Neuron (in vitro differentiated cells): ENCODE measurements around the gene PIEZO2.

Experiments used
- H2AFZ ChIP-seq: one replicate; pipeline ENCODE4 v1.6.1; 2013; ENCODE audit warnings: low read depth, mild to moderate bottlenecking, inconsistent platforms, low read length, moderate library complexity
- H3K27me3 ChIP-seq: one replicate; pipeline ENCODE4 v1.6.1; 2013; ENCODE audit warnings: low read length; ENCODE audit not compliant: insufficient read depth
- H3K36me3 ChIP-seq: one replicate; pipeline ENCODE4 v1.6.1; 2013; ENCODE audit warnings: low read length; ENCODE audit not compliant: insufficient read depth
- H3K4me1 ChIP-seq: one replicate; pipeline ENCODE4 v1.6.1; 2013; ENCODE audit warnings: low read length; ENCODE audit not compliant: insufficient read depth
- H3K4me3 ChIP-seq: 2 replicates; pipeline ENCODE4 v1.5.1; 2013; ENCODE audit warnings: mild to moderate bottlenecking, low read length, moderate library complexity
- H3K9me3 ChIP-seq: one replicate; pipeline ENCODE4 v1.6.1; 2013; ENCODE audit warnings: low read length

PIEZO2 gene

DNA sequence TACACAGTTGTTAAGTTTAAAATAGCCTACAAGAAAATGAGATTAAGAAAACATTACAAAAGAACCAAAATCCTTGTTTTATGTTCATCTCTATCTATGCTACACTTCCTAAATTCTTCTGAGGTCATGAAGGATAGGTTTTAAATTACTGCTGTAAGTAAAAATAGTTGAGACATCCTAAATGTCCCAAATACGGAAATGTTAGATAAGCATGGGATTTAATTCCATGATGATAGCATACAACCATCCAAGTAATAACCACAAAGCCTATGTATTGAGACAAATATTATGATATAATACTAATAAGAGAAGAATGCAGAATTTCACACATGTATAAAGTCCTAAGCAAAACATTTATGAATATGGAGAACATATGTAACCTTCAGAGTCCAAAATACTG lies 34.1 kb downstream of the PIEZO2 start:
- Histone ChIP-seq H3K36me3 (no peaks in the 10 kb centered on the region), H3K4me3 (no peak overlapping the region), H3K27me3 (no peaks in the 10 kb centered on the region), H3K9me3 (no peaks in the 10 kb centered on the region), H3K4me1 (no peaks in the 10 kb centered on the region), H2AFZ (no peak overlapping the region)

DNA sequence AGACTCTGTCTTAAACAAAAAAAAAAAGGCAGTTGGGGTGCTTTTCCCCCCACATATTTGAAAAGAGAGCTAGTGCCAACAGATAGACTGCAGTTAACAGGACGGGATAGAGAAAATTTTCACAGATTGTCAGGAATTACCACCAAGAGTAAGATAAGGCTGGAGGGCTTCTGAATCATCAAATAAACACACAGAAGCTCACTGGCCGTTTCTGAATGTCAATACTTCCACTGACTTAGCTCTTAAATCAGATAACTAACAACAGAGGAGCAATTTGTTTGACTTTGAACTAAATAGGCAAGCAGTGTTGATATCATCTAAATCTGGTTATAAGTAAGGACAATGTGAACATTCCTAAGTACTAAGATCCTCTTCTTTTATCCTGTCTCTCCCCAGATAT lies 34.7 kb downstream of the PIEZO2 start:
- Histone ChIP-seq H3K4me1 (no peaks in the 10 kb centered on the region), H3K4me3 (no peak overlapping the region), H2AFZ (no peak overlapping the region), H3K27me3 (no peaks in the 10 kb centered on the region), H3K36me3 (no peaks in the 10 kb centered on the region), H3K9me3 (no peaks in the 10 kb centered on the region)

DNA sequence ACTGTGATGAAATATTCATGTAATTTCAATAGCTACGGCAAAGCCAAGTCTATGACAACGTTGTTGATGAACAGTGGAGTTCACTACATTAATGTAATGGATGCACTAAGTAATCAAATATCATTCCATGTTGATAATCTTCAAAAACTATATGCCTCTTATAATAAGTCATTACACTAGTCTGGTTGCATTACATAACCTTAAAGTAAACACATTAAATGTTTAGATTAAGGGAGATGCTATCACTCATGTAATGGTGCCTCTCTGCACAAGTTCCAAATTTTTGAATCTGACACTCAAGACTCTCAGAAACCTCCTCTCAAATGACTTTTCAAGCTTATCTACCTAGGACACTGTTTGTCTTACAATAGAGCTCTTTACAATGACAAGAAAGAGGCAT lies 35.4 kb downstream of the PIEZO2 start:
- H3K9me3 ChIP-seq, result no peaks in the 10 kb centered on the region
- no peaks in the 10 kb centered on the region for H3K27me3 ChIP-seq
- H3K4me3 ChIP-seq, result no peak overlapping the region
- H2AFZ ChIP-seq, result no peak overlapping the region
- H3K36me3 ChIP-seq, result no peaks in the 10 kb centered on the region
- H3K4me1 ChIP-seq, result no peaks in the 10 kb centered on the region

DNA sequence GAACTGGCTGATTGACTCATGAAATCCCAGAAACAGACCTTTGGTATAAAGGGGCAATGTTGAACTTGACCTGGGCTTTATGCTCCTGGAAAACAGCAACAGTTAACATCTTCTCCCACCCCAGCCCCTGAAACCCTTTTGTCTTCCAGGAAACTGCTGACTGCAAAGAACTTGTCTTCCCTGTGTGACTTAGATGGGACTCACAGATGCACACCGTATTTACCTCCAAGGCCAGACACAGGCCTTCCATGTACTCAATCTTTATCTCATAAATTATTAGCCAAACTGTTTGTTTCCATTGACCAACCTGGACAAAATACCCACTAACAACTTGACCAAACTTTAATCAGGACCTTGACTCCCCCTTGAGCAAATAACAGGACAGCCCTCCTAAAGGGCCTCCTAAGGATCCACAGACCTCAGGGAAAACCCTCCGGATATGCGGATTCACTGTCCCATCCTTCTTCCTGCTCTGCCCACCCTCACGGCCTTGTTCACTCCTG lies 36.3 kb downstream of the PIEZO2 start:
- H3K36me3 ChIP-seq, result no peaks in the 10 kb centered on the region
- H2AFZ ChIP-seq, result no peak overlapping the region
- H3K9me3 ChIP-seq, result no peaks in the 10 kb centered on the region
- H3K4me1 ChIP-seq, result no peaks in the 10 kb centered on the region
- no peak overlapping the region for H3K4me3 ChIP-seq
- no peaks in the 10 kb centered on the region for H3K27me3 ChIP-seq

DNA sequence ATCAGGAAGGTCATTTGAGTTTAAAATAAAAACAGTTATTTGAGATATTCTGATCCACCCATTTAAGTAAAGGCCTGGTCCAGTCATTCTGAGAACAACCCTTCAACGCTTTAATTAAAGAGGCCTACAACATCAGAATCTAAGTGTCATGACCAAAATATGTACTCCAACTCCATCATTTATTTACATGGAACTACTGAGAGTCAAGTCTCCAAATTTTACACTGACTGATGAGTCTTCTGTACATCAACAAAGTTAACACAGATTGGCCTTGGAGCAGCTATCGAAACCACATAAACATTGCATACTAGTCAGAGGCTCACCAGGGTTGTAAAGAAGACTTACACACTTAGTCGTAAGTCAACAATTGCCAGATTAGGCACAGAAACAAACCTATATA lies 37.1 kb downstream of the PIEZO2 start:
- H3K9me3 ChIP-seq, result no peaks in the 10 kb centered on the region

DNA sequence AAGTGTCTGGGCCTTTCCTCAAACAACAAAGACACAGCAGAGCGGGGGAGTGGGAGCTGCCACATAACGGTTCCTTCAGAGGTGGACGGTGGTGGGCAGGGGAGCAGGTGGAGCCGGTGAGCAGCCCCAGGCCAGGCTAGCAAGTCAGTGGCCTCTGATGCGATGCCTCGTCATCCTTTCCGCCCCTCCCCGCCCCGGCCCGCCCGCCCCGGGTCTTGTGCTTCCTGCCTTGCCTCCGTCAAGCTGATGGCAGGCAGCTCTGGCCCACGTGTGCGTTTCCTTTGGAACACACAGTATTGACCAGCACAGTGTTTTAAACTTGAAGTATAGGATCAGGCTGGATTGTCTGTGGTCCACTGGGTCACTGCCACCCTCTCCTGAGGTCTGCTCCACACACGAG lies 38.9 kb downstream of the PIEZO2 start:
- Histone ChIP-seq H3K9me3 (no peaks in the 10 kb centered on the region), H2AFZ (no peak overlapping the region), H3K4me3 (no peak overlapping the region), H3K4me1 (no peaks in the 10 kb centered on the region), H3K27me3 (no peaks in the 10 kb centered on the region), H3K36me3 (no peaks in the 10 kb centered on the region)

More for the DNA sequence above, 37.1 kb downstream of the PIEZO2 start:
- Histone ChIP-seq H3K36me3 (no peaks in the 10 kb centered on the region), H3K27me3 (no peaks in the 10 kb centered on the region), H2AFZ (no peak overlapping the region), H3K4me1 (no peaks in the 10 kb centered on the region), H3K4me3 (no peak overlapping the region)

DNA sequence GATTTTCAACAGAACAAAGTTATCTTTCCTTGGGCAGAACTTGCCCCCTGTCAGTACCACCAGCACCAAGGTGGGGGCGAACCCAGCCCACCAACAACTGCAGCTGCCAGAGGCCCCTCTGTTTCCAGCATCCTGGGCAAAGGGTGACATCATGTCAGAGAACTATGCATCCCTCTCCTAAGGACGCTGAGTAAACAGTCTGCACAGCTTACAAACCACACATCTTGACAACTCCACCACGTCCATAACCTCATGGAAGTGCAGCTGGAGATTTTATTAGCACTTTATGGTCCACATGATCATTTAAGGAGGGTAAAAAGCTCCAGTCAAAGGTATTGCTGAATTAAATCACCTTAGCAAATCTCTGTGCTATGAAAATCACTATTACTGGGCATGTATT lies 40.4 kb downstream of the PIEZO2 start:
- no peaks in the 10 kb centered on the region for H3K27me3 ChIP-seq
- no peaks in the 10 kb centered on the region for H3K4me1 ChIP-seq
- no peaks in the 10 kb centered on the region for H3K9me3 ChIP-seq
- no peaks in the 10 kb centered on the region for H3K36me3 ChIP-seq
- no peak overlapping the region for H2AFZ ChIP-seq
- no peak overlapping the region for H3K4me3 ChIP-seq

DNA sequence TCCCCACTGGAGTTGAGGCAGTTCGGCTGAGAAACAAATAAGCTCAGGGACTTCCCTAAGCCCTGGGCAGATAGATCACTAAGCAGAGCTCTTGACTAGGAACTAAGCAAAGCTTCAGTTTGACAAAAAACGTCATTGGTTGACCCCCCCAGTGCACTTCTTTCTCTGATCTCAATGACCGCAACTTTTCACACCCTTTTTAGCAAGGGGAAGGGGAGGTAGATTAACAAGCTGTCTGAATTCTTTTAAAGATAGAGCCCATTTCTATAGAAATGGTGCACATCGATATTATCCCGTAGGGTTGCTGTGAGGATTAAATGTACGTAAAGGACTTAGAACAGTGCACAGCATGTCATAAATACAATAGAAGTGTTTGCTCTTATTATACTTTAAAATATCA lies 42.5 kb downstream of the PIEZO2 start:
- Histone ChIP-seq H3K4me1 (no peaks in the 10 kb centered on the region), H3K4me3 (no peak overlapping the region), H2AFZ (no peak overlapping the region), H3K27me3 (no peaks in the 10 kb centered on the region), H3K9me3 (no peaks in the 10 kb centered on the region), H3K36me3 (no peaks in the 10 kb centered on the region)

DNA sequence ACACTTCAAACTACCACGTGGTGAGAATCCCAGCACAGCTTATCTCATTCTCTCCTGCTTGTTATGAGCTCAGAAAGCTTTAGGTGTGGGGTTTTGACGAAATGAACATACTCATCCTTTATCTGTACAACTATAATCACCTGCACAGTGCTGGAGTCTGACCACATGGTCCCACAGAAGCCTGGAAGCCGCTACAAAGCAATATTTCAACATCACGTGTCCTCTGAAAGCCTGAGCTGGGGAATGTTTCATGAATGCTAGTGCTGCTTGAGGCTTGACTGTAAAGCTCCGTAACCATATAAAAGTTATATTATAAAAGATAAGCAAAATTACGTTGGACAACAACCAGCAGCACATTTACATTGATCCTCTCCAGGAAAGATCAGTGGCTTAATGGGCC lies 43.9 kb downstream of the PIEZO2 start:
- no peak overlapping the region for H2AFZ ChIP-seq
- H3K4me1 ChIP-seq, result no peaks in the 10 kb centered on the region
- no peak overlapping the region for H3K4me3 ChIP-seq
- H3K27me3 ChIP-seq, result no peaks in the 10 kb centered on the region
- no peaks in the 10 kb centered on the region for H3K9me3 ChIP-seq
- H3K36me3 ChIP-seq, result no peaks in the 10 kb centered on the region

DNA sequence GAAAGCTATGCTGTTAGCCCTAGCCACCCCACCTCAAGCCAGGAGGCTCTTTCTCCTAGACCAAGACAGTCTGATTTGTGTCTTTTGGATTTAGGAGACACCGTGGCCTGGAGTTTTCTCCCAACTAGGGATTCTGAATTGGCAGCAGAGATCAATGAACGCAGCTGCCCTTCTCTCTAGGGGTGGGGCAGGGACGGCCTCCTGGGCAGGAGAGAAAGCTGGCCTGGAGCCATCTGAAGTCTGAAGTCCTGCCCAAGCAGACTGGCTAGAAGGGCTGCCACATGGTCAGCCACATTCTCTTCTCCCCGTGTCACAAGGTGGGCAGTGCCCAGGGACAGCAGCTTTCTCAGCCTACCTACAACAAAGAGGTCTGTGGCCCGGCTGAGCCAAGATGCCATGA lies 45.1 kb downstream of the PIEZO2 start:
- Histone ChIP-seq H3K9me3 (no peaks in the 10 kb centered on the region), H2AFZ (no peak overlapping the region), H3K27me3 (no peaks in the 10 kb centered on the region), H3K4me3 (no peak overlapping the region), H3K36me3 (no peaks in the 10 kb centered on the region), H3K4me1 (no peaks in the 10 kb centered on the region)

DNA sequence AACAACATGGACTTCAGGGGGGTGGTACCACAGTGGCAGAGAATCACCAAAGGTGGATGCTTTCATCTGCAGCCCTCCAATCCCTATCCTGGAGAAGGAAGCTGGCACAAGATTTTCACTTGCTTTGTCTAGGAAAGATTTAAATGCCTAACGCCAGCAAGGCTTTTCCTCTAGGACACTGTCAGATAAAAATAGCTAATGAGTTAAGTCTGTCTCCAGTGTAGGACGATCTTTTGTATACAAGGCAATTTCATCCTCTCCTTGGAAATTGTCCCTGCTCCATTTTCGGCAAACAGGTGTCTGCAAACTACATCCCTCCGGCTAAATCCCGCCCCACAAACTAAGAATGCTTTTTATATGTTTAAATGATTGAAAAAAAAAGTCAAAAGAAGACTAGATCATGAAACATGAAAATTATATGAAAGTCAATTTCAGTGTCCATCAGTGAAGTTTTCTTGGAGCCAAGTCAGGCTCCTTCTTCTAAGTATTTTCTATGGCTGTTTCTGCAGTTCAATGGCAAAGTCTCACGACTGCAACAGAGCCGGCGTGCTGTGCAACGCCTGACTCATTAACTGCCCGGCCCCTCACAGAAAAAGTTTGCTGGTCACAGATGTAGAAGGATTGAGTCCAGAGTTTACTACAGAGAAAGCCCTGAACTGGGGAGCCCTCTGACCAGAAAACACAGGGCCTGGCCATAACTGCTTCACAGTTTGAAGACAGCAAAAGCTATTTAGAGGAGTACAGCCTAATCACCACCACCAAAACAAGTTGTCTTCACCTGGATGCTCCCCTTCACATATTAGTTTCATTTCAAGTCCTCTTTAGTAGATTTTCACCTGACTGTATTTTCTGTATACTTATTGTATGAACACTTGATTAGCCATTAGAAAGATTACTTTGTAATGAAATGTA lies 52.3 kb downstream of the PIEZO2 start:
- Histone ChIP-seq H3K36me3 (no peaks in the 10 kb centered on the region), H3K4me1 (no peaks in the 10 kb centered on the region), H2AFZ (no peak overlapping the region), H3K27me3 (no peaks in the 10 kb centered on the region), H3K9me3 (no peaks in the 10 kb centered on the region), H3K4me3 (no peak overlapping the region)

DNA sequence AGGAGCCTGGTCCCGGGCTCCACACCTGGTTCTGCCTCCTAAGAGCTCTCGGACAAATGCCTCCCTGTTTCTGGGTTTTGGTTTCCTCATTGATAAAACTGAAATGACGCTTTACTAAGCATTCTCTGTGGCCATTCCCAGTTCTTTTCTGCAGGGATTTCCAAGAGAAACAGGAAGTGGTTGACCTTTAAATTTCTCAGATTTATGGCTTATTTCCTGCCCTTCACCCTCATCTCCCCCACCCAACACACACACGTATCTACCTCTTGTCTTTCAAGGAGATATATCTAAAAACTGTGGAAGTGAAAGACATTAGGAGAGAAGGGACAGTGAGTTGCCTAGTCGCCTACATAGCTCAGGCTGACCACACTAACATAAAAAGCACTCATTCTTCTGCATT lies 53.0 kb downstream of the PIEZO2 start:
- Histone ChIP-seq H3K36me3 (no peaks in the 10 kb centered on the region), H3K4me3 (no peak overlapping the region), H2AFZ (no peak overlapping the region), H3K9me3 (no peaks in the 10 kb centered on the region), H3K27me3 (no peaks in the 10 kb centered on the region), H3K4me1 (no peaks in the 10 kb centered on the region)

DNA sequence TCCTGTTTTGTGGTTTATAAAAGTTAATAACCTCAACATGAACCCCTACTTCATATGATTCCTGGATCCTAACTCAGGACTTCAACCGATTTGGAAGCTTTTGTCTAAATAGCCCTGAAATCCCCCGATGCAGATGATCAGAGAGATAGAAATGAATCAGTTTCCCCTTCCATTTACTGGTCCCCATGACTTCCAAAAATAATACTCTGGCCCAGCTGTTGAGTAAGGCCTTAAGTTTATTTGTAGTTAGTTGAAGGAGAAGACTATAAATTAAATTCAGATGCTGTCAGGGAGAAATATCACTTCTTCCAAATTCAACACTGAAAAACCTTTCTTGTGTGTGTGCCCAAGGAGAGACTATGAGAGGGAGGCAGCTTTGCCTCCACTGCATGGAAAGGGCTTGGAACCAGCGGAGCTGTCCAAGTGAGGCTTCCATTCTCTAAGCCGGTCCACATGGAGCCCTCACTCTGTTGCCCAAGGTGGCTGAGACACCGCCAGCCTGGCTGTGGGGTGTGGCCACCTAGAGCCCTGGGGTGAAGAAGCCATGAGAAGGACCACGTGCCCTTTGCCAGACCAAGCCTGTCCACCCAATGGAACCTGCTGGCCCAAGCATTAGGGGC lies 53.6 kb downstream of the PIEZO2 start:
- no peaks in the 10 kb centered on the region for H3K27me3 ChIP-seq

More for the DNA sequence above, 53.6 kb downstream of the PIEZO2 start:
- Histone ChIP-seq H3K4me3 (no peak overlapping the region), H3K36me3 (no peaks in the 10 kb centered on the region), H3K4me1 (no peaks in the 10 kb centered on the region), H2AFZ (no peak overlapping the region), H3K9me3 (no peaks in the 10 kb centered on the region)
